GM18508 (cell line): ENCODE results near the gene ADGRD1.

ENCODE experiments used
- ATAC-seq: cut with Tn5 transposase; IDR thresholded peaks from one replicate; pipeline ENCODE4 v1.9.1; 2021; ENCODE audit warnings: moderate number of reproducible peaks; ENCODE audit not compliant: insufficient read depth, unreplicated experiment

ADGRD1 gene

DNA sequence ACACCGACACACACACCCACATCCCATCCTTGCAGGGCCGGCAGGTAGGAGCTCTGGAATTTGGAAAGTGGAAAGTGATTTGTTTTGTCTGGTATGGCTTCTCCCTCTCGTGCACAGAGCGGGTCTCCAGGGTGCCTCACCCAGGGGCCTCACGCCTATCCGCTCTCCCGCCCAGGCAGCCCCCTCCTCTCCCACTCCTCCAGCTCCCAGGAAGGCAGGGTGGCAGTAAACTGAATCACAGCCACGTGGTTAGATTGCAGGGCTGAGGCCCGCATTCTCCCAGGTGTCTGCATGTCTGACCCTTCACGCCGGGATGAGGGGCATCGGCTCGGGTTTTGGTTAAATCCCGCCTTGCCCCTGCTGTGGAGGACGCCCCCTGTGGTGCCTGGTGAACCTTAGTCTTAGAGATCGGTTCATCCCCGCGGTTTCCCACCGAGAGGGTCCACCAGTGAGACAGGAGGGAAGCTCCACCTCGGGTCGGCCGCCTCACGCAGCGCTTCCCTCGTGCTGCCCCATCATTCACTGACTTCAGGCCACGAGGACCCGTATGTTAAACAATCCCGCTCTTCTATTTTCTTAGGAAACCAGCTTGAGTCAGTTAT lies 64.4 kb downstream of the ADGRD1 start:
- no peak for ATAC-seq

DNA sequence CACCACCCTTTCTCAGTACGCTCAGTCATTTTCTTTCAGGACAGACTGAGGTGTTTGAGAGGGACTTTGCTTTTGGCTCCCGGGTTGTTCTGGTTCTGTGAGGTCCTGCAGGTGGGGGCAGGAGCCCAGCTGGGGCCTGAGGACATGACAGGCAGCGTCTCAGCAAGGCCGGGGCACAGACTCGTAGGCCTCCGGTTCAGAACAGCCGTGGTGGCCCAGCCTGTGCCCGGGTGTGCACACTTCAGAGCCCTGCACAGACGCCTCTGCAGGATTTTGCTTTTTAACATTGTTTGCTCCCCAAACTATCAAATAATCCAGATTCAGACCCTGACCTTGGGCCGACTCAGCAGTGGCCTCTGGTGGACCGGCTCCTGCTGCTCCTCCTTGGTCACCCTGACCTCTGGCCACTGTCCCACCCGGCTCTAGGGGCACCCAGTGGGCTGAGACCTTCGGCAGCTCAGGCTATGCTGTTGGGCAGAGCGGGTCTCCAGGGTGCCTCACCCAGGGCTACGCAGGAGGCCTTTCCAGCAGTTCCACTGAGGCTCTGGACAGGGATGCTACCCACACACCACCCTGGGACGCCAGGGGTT lies 65.2 kb downstream of the ADGRD1 start:
- no peak for ATAC-seq

GRCh38 chr12:131020326-131021153 lies 66.8 kb downstream of the ADGRD1 start:
- ATAC-seq: no peak

- ATAC-seq: no peak
These were observed 67.4 kb downstream of the ADGRD1 start for GRCh38 chr12:131021154-131021541.

GRCh38 chr12:131024026-131024425 lies 70.3 kb downstream of the ADGRD1 start:
- ATAC-seq: no peak

DNA sequence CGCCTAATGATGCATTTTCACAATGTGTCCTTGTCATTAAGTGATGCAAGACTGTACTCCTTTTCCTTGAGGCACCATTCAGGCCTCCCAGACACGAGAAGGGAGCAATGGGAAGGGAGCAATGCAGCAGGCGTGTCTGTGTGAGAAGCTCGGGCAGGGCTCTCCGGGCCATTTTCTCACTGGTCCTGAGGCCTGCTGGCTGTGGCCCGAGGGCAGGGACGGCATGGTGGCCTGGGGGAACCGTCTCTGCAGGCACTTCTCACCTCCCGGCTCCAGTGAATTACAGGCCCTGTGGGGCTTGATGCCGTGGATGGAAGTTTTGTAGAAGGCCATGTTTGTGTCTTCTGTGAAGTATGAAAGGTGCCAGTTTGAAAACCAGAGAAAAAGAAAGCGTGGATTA lies 71.0 kb downstream of the ADGRD1 start:
- no peak for ATAC-seq

DNA sequence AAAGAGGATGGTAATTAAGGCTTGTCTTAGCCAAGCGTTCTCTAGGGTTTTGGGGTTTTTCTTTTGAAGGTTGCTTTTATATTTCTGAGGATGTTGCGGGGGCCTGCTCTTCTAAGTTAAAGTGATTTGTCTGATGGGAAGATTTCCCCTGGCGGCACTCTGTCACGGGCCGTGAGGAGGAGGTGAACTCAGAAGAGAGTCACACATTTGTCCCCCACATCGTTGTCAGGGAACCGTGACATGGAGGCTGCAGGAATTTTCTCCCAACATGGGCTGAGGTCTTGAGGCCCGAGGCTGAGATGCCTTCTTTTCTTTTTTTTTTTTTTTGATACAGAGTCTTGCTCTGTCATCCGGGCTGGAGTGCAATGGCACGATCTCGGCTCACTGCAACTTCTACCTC lies 71.5 kb downstream of the ADGRD1 start:
- no peak for ATAC-seq

DNA sequence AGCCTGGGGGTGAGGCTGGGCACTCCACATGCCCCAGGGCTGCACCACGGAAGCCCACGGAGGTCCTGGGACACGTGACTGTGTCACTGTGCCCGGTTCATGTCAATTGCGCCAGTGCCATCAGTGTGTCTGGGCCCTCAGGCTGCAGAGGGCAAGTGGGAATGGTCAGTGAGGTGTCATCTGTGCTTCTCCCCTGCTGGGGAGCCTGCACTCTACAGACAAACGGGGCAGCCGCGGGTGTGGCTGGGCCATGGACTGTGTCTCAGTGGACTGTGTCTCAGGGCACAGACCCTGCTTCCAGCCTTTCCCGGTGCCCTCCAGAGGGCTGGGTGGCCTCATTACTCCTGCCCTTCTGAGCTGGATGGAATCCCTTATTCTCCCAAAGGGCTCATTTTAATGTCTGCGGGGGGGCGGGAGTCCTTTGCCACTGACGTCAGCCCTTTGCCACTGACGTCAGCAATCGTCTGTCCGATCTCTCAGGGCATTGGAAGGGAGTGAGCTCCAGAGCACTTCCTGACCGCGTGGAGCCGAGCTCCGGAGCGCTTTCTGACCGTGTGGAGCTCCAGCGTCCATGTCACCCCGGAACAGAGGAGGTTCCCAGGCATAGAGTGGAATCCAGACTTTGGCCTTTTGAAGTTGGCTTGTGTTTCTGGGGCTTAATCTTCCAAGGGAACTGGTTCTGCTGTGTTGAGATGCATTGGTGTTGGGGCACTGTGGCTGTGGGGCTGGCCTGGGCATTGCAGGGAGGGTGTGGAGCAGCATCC lies 72.4 kb downstream of the ADGRD1 start:
- ATAC-seq: no peak

DNA sequence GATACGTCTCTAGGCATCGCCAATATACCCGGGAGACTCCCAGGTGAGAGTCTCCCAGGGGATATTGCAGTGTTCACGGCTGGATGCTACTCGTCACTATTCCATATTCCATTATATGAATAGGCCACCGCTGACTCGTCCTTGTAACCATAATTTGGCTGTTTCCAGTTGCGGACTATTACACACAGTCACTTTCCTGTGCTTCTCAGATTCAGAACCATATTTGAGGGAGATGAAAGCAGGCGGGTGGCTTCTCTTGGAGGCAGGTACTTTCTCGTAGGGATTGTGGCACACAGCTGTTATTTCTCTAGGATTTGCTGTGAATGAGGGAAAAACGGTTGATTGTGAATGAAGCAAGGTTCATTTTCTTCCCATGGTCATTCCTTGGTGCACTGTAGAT lies 73.0 kb downstream of the ADGRD1 start:
- ATAC-seq: no peak

GRCh38 chr12:131027264-131027663 lies 73.6 kb downstream of the ADGRD1 start:
- ATAC-seq: no peak

DNA sequence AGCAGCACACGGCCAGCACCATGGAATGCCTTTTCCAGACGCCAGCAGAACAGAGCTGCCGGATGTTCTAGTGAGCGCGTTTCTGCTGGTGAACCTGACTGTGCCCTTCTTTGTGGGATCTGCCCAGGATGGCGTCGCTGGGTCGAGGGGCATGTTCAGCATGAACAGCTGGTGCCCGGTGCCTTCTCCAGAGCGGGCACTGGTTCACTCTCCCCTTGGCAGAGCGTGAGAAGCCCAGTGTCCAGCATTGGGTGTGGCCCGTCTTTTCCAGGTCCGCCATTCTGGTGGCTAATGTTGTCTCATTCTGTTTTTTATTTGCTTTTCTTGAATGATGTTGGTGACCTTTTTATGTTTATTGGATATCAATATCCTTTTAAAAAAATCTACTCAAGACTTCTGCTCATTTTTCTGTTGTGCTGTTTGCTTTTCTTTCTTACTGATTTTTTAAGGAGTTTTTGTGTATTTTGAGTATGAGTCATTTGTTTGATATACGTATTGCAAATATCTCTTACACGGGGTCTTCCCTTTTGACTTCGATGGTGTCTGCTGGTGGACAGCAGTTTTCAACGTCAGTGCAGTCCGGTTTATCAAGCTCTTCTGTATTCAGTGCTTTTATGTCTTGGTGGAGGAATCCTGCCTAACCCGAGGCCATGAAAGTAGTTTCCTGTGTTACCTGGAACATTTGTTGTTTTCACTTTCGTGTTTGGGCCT lies 74.3 kb downstream of the ADGRD1 start:
- ATAC-seq: no peak

DNA sequence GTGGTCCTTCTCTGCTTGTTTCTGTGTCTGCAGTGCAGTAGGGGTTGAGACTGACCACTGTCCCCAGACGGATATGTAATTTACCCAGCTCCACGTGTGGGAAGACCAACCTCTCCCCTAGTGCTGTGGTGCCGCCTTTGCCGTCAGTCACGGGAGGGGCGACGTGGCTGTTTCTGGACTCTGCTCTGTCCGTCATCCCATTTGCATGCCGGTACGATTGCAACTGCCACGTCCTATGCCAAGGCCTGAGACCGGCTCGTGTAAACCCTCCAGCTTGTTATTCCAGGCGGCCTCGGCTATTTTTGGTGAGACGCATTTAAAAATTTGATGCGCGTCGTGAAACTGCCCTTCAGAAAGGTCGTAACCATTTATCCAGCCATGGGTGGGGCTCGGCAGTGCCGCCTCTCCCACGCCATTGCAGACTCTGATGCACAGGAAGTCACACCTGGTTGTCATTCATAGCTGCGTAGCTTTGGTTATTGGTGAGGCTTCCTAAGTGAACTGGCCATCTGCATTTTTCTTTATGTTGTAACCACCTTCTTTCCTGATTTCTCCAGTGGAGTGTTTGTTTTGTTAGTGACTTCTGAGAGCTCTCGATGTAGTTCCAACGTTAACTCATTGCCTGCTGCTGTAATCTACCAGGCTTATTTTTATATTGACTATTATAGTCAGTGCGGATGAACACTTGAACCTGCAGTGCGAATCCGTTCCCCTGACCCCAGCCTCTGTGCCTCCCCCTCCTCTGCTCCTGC lies 75.1 kb downstream of the ADGRD1 start:
- ATAC-seq: no peak

- no peak for ATAC-seq
These were observed 77.0 kb downstream of the ADGRD1 start for GRCh38 chr12:131030472-131031328.

GRCh38 chr12:131032082-131032750 lies 78.5 kb downstream of the ADGRD1 start:
- no peak for ATAC-seq

DNA sequence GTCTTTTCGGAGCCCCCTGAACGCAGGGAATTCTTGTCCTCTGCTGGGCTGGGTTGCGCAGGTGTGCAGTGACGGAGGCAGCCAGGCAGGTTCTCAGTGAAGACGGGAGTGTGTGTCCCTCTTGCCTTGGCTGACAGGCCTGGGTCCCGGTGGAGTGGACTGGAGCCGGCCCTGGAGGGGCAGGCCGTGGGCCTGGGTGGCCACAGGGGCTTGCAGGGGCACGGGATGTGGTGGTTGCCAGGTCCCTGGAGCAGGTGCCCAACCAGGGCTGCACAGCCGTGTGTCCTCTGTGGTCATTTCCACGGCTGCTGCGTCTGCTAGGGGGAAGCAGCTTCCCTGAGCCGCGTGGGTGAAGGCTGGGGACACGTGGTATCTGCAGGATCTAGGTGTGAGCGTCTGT lies 79.8 kb downstream of the ADGRD1 start:
- ATAC-seq: no peak

DNA sequence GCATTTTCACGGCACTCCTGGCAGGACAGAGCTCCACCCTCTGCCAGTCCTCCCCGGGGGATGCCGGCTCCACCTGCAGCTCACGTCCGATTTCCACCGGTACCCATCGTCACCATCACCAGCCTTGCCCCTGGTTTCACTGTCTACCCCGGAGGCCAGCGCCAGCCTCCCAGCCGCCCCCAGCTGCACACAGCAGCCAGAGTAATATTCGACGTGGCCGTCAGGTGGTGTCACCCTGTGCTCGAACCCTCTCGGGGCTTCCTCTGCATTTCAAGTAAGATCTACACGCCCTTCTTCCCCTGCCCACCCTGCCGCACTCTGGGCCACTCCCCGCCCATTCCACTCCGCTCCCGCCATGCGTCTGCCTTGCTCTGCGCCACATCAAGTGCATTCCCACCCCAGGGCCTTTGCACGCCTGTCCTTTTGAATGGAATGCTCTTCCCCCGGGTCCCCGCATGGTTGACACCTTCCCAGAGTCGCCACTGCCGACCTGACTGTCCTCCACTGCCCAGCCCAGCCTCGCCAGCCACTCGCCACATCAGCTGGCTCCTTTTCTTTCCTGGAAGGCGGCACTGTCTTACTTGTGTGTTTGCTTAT lies 80.3 kb downstream of the ADGRD1 start:
- ATAC-seq: no peak

GRCh38 chr12:131034631-131035244 lies 81.0 kb downstream of the ADGRD1 start:
- ATAC-seq: no peak
